Panc1 (cell line): Measurements from ENCODE around the gene BAHCC1. TPM values are rescaled to one million over a fixed set of nuclear protein-coding genes. Genes with fewer than 3 reads are reported as not detected.

Source experiments
- ATAC-seq: fragments of 200-7000 bp; cut with Tn5 transposase; 2 replicates; pipeline ENCODE4 v1.9.1; 2020; ENCODE audit warnings: mild to moderate bottlenecking, moderate library complexity
- BruUV-seq: library from RNA; stranded (reverse); fragments of 400-500 nt; replicated peaks from 2 replicates; lab custom pipeline; 2021; lab: Mats Ljungman, UMichigan
- CTCF ChIA-PET: fragments of 300-600 bp; sonication (Branson Sonifier 250); formaldehyde crosslinking; loops from one replicate; lab custom pipeline; 2022; ENCODE audit warnings: antibody characterized with exemption; lab: Charles Lee
- POLR2A ChIA-PET: fragments of 300-600 bp; sonication (Branson Sonifier 250); formaldehyde crosslinking; loops from one replicate; lab custom pipeline; 2022; ENCODE audit warnings: antibody characterized with exemption; lab: Charles Lee
- DNase-seq: peaks from one replicate; pipeline ENCODE4 v3.0.0-alpha.2; 2010; ENCODE audit warnings: low read depth, low spot score
- H3K27ac ChIP-seq: 2 replicates; pipeline ENCODE4 v1.5.1; 2011; ENCODE audit warnings: mild to moderate bottlenecking, low read length, inconsistent platforms
- H3K27me3 ChIP-seq: fragments of 200-500 bp; sonication (Bioruptor generic); 2 replicates; pipeline ENCODE4 v1.6.0; 2014; ENCODE audit warnings: low read length, inconsistent platforms; ENCODE audit not compliant: control insufficient read depth, insufficient read depth
- H3K36me3 ChIP-seq: fragments of 200-500 bp; sonication (Bioruptor generic); 2 replicates; pipeline ENCODE4 v1.5.1; 2014; ENCODE audit warnings: inconsistent platforms, mild to moderate bottlenecking, low read length, moderate library complexity; ENCODE audit not compliant: control insufficient read depth, insufficient read depth
- H3K4me1 ChIP-seq: 2 replicates; pipeline ENCODE4 v1.5.1; 2011; ENCODE audit warnings: inconsistent platforms, mild to moderate bottlenecking, low read length, moderate library complexity; ENCODE audit not compliant: control insufficient read depth, insufficient read depth
- H3K4me3 ChIP-seq, 2 experiments: 2 replicates each; pipeline ENCODE4 v1.5.1; 2011 to 2012; ENCODE audit warnings: low read depth in 2 of 2, low read length in 2 of 2, mild to moderate bottlenecking in 2 of 2, inconsistent platforms in 1 of 2, moderate library complexity in 1 of 2
- H3K9me3 ChIP-seq: fragments of 200-500 bp; sonication (Bioruptor generic); 2 replicates; pipeline ENCODE4 v1.5.1; 2014; ENCODE audit warnings: low read depth, mild to moderate bottlenecking, inconsistent platforms, low read length, moderate library complexity; ENCODE audit not compliant: control insufficient read depth, insufficient read depth
- CTCF ChIP-seq: fragments of 450-650 bp; IDR thresholded peaks from 2 replicates; pipeline ENCODE4 v1.5.1; 2017; ENCODE audit warnings: mild to moderate bottlenecking
- POLR2AphosphoS5 ChIP-seq: IDR thresholded peaks from 2 replicates; pipeline ENCODE4 v1.6.1; 2012; ENCODE audit warnings: mild to moderate bottlenecking, low read depth, low read length, moderate library complexity
- REST ChIP-seq, 2 experiments: IDR thresholded peaks; 2 replicates each; pipeline ENCODE4 v1.6.1; 2011 to 2012; ENCODE audit warnings: low read depth in 2 of 2, control low read depth in 1 of 2, low read length in 1 of 2, mild to moderate bottlenecking in 1 of 2, moderate library complexity in 1 of 2; ENCODE audit not compliant: insufficient read depth in 1 of 2
- SIN3A ChIP-seq: IDR thresholded peaks from 2 replicates; pipeline ENCODE4 v1.6.1; 2012; ENCODE audit warnings: low read depth, mild to moderate bottlenecking, low read length, moderate library complexity, borderline replicate concordance; ENCODE audit not compliant: insufficient read depth
- TCF7L2 ChIP-seq: IDR thresholded peaks from 2 replicates; pipeline ENCODE4 v1.6.1; 2011; ENCODE audit warnings: mild to moderate bottlenecking, low read depth, low read length, inconsistent platforms
- in situ Hi-C: cut with HindIII; loops from 2 replicates; pipeline ENCODE4 v1.10.0; 2016; ENCODE audit warnings: low sequenced_read_pairs, low pct_unique_long_range_greater_than_20kb
- intact Hi-C: fragments of 100-400 bp; cut with micrococcal nuclease; formaldehyde crosslinking; loops from one replicate; pipeline ENCODE4 v1.10.0; 2022; ENCODE audit not compliant: unreplicated experiment
- total RNA-seq: library from RNA; stranded (reverse); gene quantifications from one replicate; pipeline ENCODE4 v1.2.1, GENCODE V29; 2021; ENCODE audit not compliant: unreplicated experiment

The BAHCC1 gene
- total RNA-seq, 1 experiment from 2014 or later, result 77.4 TPM

- no peak for TF ChIP-seq CTCF
- Histone ChIP-seq H3K27ac (no peak overlapping the region), H3K4me3 (no peak overlapping the region), H3K9me3 (no peaks in the 10 kb centered on the region), H3K36me3 (no peaks in the 10 kb centered on the region), H3K27me3 (no peaks in the 10 kb centered on the region), H3K4me1 (peaks cover 22% of the 10 kb centered on the region)
- in situ Hi-C loops, result no loop called here
- CTCF ChIA-PET, result no interaction called here
- no TSS peak for BruUV-seq
- DNase-seq (no peak), ATAC-seq (no peak)
- intact Hi-C loops, result no loop called here
- POLR2A ChIA-PET, result no interaction called here
Observed at GRCh38 chr17:81476097-81476496, 80.8 kb downstream of the BAHCC1 start.

- in situ Hi-C loops, result no loop called here
- Histone ChIP-seq H3K27me3 (no peaks in the 10 kb centered on the region), H3K4me3 (no peak overlapping the region), H3K4me1 (peaks cover 17% of the 10 kb centered on the region), H3K9me3 (no peaks in the 10 kb centered on the region), H3K36me3 (no peaks in the 10 kb centered on the region), H3K27ac (no peak overlapping the region)
- TF ChIP-seq SIN3A (no peak), REST (IDR thresholded peaks at IDR 0.05; ENCODE audit: insufficient read depth in 1 of 2, low read depth in 2 of 2, low read length in 1 of 2) (no peak), TCF7L2 (no peak), CTCF (no peak), POLR2AphosphoS5 (no peak)
- CTCF ChIA-PET, result no interaction called here
- POLR2A ChIA-PET, result no interaction called here
- intact Hi-C loops, result no loop called here
- ATAC-seq, result no peak
- no peak for DNase-seq
- no TSS peak for BruUV-seq
Observed at GRCh38 chr17:81476635-81477034, 81.4 kb downstream of the BAHCC1 start.

GRCh38 chr17:81477173-81477572 lies 81.9 kb downstream of the BAHCC1 start:
- TF ChIP-seq SIN3A (no peak), TCF7L2 (no peak), POLR2AphosphoS5 (no peak), REST (IDR thresholded peaks at IDR 0.05; ENCODE audit: insufficient read depth in 1 of 2, low read depth in 2 of 2, low read length in 1 of 2) (no peak)
- POLR2A ChIA-PET, result no interaction called here
- no peak overlapping the region for H3K27ac ChIP-seq
- no peak for DNase-seq
- H3K9me3 ChIP-seq, result no peaks in the 10 kb centered on the region
- intact Hi-C loops (no loop called here), in situ Hi-C loops (no loop called here)
- H3K4me1 ChIP-seq, result peaks cover 16% of the 10 kb centered on the region
- BruUV-seq, result no TSS peak
- ATAC-seq, result no peak
- CTCF ChIA-PET, result no interaction called here
- H3K4me3 ChIP-seq, result no peak overlapping the region
- no peaks in the 10 kb centered on the region for H3K27me3 ChIP-seq
- H3K36me3 ChIP-seq, result no peaks in the 10 kb centered on the region
